ENCODE data around the gene MGAT5.

MGAT5 gene

GRCh38 chr2:134296301-134296700, 42.4 kb downstream of the MGAT5 start:
- H3K27ac ChIP-seq = no peak overlapping the region
- no peak for DNase-seq (ENCODE audit: low read depth, low spot score)

- H3K27ac ChIP-seq = no peak overlapping the region
These were observed 45.5 kb downstream of the MGAT5 start for GRCh38 chr2:134299334-134299733.

GRCh38 chr2:134300585-134300984, 46.7 kb downstream of the MGAT5 start:
- peak overlapping the region; percentile 50 for H3K27ac ChIP-seq
- DNase-seq (ENCODE audit: low read depth, low spot score) = no peak

More at GRCh38 chr2:134299334-134299733, 45.5 kb downstream of the MGAT5 start:
- no peak for DNase-seq (ENCODE audit: low read depth, low spot score)

DNA sequence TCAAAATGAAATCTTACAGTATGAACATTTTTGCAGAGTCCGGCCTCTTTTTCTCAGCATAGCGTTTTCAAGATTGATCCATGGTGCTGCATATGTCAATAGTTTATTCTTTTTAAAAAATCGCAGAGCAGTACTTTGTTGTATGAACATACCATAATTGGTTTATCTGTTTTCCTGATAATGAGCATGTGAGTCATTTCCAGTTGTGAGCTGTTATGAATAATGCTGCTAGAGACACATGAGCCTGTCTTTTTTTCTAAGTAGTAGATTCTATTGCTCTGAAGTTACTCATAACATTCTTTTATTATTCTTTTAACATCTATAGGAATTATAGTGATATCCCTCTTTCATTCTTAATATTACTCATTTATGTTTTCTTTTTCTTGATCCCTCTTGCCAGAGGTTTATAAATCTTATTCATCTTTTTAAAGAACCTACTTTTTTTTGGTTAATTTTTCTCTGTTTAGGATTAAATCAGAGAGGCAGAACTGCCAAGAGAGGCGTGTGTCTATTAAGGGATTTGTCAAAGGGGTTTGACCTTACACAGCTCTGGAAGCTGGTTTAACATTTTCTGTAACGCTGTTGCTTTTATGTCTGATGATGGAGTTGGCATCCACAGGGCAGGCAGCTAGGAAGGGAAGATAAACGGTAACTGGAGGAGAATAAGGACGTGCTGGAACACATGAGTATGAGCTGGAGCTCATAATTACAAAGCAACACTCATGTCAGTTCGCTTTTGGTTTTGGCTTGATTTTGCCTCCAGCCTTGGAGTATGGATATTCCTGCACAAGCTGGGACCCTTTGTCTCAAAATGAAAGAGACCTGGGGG, 47.4 kb downstream of the MGAT5 start:
- H3K27ac ChIP-seq = peak overlapping the region; percentile 50
- peak; percentile 8 for DNase-seq (ENCODE audit: low read depth, low spot score)

- DNase-seq (ENCODE audit: low read depth, low spot score) = no peak
These were observed 48.0 kb downstream of the MGAT5 start for GRCh38 chr2:134301928-134302260.

GRCh38 chr2:134304394-134305108, 50.7 kb downstream of the MGAT5 start:
- no peak overlapping the region for H3K27ac ChIP-seq
- no peak for DNase-seq (ENCODE audit: low read depth, low spot score)

More at GRCh38 chr2:134301928-134302260, 48.0 kb downstream of the MGAT5 start:
- peak overlapping the region; percentile 50 for H3K27ac ChIP-seq

- no peak for DNase-seq (ENCODE audit: low read depth, low spot score)
These were observed 51.2 kb downstream of the MGAT5 start for GRCh38 chr2:134305109-134305491.

DNA sequence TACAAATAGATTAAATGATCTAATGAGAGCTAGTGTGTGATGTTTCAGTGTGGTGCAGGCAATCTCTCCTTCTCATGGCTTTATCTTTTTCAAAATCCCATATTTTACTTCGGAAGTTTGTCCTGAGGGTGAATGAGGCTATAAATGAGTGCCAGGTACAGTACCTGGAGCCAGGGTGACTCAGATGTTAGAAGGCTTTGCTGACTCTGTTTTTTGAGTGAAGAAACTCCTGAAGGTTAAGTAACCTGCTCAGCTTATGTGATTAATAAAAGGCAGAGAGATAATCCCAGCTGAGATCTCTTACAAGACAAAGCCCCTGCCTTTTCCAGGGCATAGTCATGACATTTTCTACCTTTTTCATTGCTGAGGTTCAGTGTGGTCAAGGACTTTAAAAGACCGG, 52.6 kb downstream of the MGAT5 start:
- DNase-seq (ENCODE audit: low read depth, low spot score) = peak; percentile 3

More at GRCh38 chr2:134305109-134305491, 51.2 kb downstream of the MGAT5 start:
- no peak overlapping the region for H3K27ac ChIP-seq

DNA sequence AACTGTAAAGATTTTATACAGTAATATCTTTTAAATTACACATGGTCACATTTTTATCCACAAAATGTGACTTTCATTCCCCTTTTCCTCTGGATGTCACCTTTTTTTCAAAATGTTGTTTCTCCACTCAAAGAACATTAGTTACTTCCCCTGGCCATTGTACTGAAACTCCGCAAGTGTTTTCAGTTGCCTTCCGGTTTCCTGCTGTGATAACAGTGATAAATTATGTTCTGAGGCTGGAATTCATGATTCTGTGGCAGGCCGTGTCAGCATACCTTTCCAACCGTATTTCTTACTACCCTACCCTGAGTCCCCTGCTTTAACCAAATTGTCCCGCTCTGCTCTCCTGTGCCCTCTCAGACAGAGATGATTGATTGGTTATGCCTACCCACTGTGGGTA, 53.5 kb downstream of the MGAT5 start:
- no peak overlapping the region for H3K27ac ChIP-seq
- no peak for DNase-seq (ENCODE audit: low read depth, low spot score)

More for the DNA sequence above, 52.6 kb downstream of the MGAT5 start:
- no peak overlapping the region for H3K27ac ChIP-seq

- DNase-seq (ENCODE audit: low read depth, low spot score) = no peak
- no peak overlapping the region for H3K27ac ChIP-seq
These were observed 54.9 kb downstream of the MGAT5 start for GRCh38 chr2:134308474-134309385.

- no peak overlapping the region for H3K27ac ChIP-seq
- DNase-seq (ENCODE audit: low read depth, low spot score) = no peak
These were observed 56.5 kb downstream of the MGAT5 start for GRCh38 chr2:134310107-134311079.

- H3K27ac ChIP-seq = no peak overlapping the region
- no peak for DNase-seq (ENCODE audit: low read depth, low spot score)
These were observed 58.6 kb downstream of the MGAT5 start for GRCh38 chr2:134312482-134312881.

DNA sequence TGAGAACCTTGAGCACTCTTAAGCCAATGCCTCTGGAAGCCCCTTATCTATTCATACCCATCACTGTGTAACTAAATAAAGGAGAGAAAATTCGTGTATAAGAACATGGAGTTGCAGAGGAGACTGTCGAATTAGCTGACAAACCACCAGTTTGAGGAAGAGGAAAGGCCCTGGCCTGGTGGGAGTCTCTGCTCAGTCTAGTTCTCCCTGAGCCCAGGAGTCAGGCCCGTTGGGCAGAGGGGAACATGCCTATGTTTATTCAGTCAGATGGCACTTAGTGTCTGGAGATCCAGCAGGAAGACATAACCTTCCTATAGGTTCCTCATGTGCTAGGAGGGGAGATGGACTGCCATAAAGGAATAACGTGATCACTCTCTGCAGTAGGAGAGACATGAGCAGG, 60.3 kb downstream of the MGAT5 start:
- H3K27ac ChIP-seq = no peak overlapping the region
- no peak for DNase-seq (ENCODE audit: low read depth, low spot score)

GRCh38 chr2:134314681-134315368, 61.0 kb downstream of the MGAT5 start:
- no peak for DNase-seq (ENCODE audit: low read depth, low spot score)
- no peak overlapping the region for H3K27ac ChIP-seq

GRCh38 chr2:134315471-134315870, 61.6 kb downstream of the MGAT5 start:
- no peak overlapping the region for H3K27ac ChIP-seq
- no peak for DNase-seq (ENCODE audit: low read depth, low spot score)

GRCh38 chr2:134319596-134320254, 65.9 kb downstream of the MGAT5 start:
- H3K27ac ChIP-seq = no peak overlapping the region

GRCh38 chr2:134320930-134321329, 67.1 kb downstream of the MGAT5 start:
- no peak overlapping the region for H3K27ac ChIP-seq
- DNase-seq (ENCODE audit: low read depth, low spot score) = no peak

More at GRCh38 chr2:134319596-134320254, 65.9 kb downstream of the MGAT5 start:
- no peak for DNase-seq (ENCODE audit: low read depth, low spot score)

DNA sequence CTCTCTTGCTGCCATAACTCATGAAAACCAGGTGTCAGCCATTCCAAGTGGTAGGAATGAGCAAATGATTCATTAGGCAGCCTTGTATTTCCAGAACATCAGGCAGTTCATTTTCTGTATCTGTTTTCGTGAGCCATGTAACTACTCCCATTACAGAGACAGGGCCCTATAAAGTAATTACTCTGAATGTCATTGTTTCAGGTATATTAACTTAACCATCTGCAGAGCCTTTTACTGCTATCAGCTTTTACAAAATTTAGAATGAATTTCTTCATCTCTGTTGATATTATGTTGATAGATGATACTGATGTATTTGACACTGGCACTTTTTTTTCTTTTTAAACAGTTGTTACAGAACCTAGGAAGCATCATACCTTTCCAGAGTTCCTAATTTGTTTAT, 69.9 kb downstream of the MGAT5 start:
- DNase-seq (ENCODE audit: low read depth, low spot score) = no peak
- H3K27ac ChIP-seq = no peak overlapping the region
